HG02885 (cell line): ENCODE measurements around the gene JAG1.

Experiments used
- ATAC-seq: cut with Tn5 transposase; IDR thresholded peaks from one replicate; pipeline ENCODE4 v1.9.1; 2021; ENCODE audit warnings: mild to moderate bottlenecking; ENCODE audit not compliant: unreplicated experiment, poor library complexity

Gene JAG1

GRCh38 chr20:10641467-10641866 lies 32.3 kb downstream of the JAG1 start:
- no peak for ATAC-seq

- no peak for ATAC-seq
Measured at GRCh38 chr20:10640897-10641296, 32.9 kb downstream of the JAG1 start.

- no peak for ATAC-seq
Measured at GRCh38 chr20:10639737-10640556, 33.9 kb downstream of the JAG1 start.

- ATAC-seq = no peak
Measured at GRCh38 chr20:10639077-10639736, 34.6 kb downstream of the JAG1 start.

- ATAC-seq = no peak
Measured at GRCh38 chr20:10637563-10637962, 36.2 kb downstream of the JAG1 start.

DNA sequence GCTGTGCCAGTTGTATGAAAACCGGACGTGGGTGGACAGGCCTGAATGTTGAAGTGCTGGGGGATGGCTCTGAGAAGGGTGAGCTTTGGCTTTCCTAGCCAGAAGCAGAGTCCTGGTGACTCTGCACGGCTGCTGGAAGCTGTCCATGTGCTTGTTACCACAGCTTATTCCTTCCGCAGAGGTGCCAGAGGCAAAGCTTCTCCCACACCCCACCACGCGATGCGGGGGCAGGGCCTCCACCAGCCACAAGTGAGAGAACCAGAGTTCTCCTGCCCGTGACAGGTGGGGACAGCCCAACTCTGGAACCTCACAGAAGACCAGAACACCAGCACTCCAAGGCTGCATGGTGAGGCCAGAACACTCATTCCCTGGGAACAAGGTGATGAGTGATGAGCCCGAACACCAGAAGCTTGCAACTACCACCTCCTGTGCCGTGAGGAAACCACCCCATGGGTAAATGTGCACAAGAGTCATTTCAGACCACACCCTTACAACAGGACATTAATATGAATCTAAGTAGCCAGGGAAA lies 36.7 kb downstream of the JAG1 start:
- no peak for ATAC-seq

DNA sequence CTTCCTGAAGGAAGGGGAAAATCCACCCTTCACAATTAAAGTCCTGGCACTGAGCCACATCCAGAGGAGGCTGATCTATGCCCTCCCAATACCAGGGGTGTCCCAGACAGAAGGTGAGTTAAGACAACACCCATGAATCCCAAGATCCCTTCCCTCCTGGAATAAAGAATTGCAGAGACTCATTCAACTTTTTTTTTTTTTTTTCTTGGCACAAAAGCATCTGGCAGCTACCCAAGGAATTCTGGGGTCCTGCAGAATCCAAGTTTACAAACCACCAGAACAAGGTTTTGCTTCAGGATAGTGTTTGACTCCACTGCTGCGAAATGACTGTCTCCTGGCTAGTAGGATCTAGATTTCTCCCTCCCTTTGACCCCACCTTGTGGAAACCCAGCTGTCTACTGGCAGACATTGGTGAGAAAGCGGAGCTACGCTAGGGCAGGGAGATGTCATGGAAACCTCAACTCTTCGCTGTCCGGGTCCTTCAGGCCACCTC lies 37.4 kb downstream of the JAG1 start:
- ATAC-seq = no peak

DNA sequence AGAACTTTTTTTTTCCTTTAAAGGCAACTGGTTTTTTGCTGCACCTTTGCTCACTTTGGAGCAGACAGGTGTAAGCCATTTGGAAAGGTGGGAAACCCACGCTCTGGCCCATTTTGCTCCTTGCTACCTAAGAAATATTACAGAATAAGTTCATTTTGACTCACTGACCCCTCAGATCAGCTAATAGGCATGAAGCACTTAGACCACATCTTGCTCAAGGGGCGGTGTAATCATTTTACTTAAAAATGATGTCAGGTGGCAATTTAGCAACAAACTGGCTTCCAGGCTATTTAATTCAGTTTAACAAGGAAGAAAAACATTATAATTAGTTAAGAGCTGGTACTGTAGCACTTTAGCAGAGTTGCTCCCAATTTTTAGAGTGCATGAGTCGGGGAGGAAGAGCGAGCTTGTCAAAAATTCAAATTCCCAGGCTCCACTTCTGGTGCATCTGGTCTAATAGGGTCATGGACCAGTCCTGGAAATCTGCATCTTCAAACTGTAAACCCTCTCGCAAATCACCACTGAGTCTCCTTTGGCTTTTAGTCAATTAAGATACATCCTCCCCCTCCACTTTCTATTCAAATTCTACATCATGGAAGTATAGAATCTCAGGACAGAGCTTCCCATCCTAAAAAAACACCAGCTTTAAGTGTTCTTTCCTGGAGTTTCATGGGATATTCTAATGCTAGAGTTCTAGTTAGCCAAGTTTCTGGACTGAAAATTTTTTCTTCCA lies 38.2 kb downstream of the JAG1 start:
- no peak for ATAC-seq

DNA sequence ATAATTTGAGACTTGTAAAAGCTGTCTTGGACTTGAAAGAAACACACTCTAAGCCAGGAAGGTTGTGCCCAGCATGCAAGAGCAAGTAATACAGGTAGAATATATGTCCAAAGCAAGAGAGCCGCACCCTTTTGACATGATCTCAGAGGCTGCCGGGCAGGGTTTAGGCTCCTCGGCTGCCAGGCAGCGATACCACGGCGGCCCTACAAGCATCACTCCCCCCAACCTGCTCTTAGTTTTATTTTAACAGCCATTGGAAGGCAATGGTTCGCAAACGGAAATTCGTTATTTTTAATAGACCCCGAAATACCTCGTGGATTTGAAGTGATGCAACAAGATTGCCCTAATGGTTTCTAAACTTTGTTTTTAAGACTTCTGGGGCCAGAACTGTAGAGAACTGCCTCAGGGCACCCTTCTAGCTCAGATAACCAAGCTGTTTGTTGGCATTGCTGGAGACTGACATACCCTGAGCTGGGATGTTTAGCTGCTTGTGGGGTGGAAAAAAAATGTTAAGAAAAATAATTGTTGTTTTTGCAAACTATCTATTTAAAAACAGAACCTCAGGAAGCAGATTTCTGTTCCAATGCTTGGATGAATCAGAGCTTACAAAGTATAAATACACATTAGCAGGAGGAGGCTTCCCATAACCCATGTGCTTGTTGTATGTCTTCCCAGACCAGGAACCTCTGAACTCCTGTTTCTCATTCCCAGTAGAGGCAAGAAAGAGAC lies 39.0 kb downstream of the JAG1 start:
- no peak for ATAC-seq

DNA sequence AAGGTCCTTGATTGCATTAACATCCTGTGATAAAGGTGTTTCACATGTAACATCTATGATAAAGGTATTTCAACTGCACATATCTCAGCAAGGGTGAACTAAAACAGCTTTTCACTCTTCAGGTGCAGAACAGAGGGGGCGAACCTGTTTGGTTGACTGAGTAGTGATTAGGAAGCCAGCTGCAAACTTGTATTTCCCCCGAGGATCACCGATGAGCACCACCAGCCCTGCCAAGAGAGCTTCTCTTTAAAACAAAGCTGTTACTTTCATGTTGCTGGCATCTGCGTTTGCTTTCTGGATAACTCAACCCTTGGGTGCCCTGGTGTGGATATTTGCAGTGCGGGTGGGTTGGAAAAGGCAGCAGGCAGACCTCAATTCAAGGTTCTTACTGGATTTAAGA lies 39.6 kb downstream of the JAG1 start:
- no peak for ATAC-seq

DNA sequence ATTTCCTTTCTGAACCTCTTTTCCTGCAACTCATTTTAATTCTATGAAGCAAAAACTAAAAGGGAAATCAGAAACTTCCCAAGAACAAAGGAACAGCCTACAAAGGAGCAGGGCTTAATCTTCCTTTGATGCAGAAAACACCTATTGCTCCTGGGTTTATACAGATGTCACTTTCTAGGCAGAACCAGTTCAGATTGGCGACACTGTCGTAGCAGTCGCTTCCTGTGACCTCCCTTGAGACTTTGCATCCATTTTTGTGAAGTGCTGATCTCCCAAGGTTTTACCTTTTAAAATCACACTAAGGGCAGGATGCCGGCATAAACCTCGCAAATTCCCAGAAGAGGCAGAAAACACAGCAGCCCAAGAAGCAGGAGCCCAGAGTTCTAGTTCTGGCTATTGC lies 40.1 kb downstream of the JAG1 start:
- no peak for ATAC-seq

DNA sequence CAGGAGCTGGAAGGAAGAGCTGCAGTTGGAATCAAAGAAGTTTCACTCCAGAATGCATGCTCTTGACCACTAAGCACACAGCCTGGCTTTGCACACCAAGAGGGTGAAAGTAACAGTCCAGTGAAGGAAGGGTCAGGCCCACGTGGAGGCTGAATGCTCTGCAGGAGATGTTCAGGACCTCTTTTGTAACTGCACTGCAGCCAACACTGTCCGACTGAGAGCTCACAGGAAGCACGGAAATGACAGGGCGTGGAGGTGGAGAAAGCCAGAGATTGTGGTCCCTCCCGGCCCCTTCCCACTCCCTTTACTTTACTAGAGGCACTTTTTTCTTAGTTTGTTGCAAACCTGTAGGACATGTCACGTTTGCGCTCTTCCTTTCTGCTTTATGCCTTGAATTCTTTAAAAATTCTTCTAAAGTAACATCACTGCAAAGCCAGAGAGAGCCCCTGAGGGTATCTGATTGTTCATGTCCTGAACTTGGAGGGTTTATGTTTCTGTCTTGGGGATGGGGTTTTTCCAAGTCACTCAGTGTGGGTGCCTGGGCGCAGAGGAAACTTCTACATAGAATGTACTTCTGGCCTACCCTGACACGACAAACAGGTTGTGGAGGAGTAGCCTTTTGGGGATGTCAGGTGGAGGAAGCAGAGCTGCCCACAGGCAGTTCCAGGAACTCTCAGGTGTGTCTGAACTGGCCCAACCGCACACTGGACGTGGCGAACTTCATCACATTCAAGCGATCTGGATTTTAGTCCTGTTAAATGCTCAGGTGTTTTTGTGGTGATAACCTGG lies 40.9 kb downstream of the JAG1 start:
- no peak for ATAC-seq

GRCh38 chr20:10631126-10631525 lies 42.7 kb downstream of the JAG1 start:
- no peak for ATAC-seq

GRCh38 chr20:10629946-10630650 lies 43.7 kb downstream of the JAG1 start:
- no peak for ATAC-seq

DNA sequence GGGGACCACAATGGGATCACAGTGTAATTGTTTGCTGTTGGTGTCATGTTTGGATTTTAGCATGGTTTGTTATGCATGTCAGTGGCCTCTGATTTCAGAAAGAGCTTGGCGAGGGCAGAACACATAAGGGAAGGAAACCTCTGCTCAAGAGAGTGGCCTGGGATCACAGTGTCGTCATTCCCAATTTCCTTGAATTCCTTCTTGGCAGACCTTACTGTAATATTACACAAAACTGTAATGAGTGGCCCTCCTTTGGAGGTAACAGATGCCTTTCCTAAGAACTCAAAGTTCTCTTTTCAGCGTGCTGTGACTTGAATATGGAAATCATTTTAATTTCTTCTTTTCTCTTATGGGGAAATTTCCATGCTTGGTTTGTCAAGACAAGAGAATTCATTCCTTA lies 46.9 kb downstream of the JAG1 start:
- ATAC-seq = no peak

- no peak for ATAC-seq
Measured at GRCh38 chr20:10625641-10626040, 48.2 kb downstream of the JAG1 start.

DNA sequence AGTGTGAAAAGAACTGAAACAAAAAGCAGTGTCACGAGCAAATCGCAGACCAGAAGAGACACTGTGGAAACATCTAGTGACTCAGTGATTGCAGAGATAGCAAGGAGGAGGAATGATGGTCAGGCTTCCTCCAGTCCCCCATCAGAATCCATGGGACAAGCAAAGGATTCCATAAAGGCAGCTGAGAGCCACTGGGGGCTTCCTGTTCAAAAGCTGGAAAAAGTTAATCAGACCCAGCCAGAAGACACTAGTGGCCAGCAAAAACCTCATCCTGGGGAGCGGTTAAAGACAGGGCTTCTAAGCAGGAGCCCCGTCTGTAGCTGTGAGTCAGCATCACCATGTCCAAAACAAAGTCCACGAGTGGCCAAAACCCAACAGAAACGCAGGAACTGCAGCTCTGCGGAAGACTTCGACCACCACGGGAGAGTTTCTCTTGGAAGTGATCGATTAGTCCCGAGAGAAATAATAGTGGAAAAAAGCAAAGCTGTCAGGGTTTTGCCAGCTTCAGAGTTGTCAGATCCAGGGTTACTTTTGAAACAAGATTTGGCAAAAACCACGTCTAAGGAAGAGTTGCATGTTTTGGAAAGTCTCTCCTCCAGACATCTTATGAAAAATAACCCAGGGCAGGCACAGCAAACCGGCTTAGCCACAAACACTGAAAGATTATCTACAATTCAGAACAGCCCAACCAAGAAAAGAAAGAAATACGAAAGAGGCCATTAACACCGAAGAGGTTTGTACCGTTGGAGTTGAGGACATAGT lies 51.0 kb downstream of the JAG1 start:
- ATAC-seq = no peak

- ATAC-seq = no peak
Measured at GRCh38 chr20:10621149-10621548, 52.6 kb downstream of the JAG1 start.
